ENCODE data around the gene CELA2B.
"Not testable (repeated sequence)": the region's sequence is repeated elsewhere in the genome, so short reads cannot be mapped to it uniquely, and the experiment has no call there.

CELA2B gene

GRCh38 chr1:15475752-15476314 lies at the start of gene CELA2B:
CELA2B (plus strand) TSS chr1:15476104; CDS start chr1:15476126, 22 bp downstream.
- DNase-seq (ENCODE audit: low read depth), result no peak

- DNase-seq (ENCODE audit: low read depth), result no peak
Observed at GRCh38 chr1:15426492-15427279, 49.2 kb upstream of the CELA2B start.

- no peak for DNase-seq (ENCODE audit: low read depth)
Observed at GRCh38 chr1:15427280-15427666, 48.6 kb upstream of the CELA2B start.

- DNase-seq (ENCODE audit: low read depth), result not testable (repeated sequence)
Observed at GRCh38 chr1:15428252-15428651, 47.7 kb upstream of the CELA2B start.

- DNase-seq (ENCODE audit: low read depth), result no peak
Observed at GRCh38 chr1:15428815-15429435, 47.0 kb upstream of the CELA2B start.

GRCh38 chr1:15429701-15430149 lies 46.2 kb upstream of the CELA2B start:
- DNase-seq (ENCODE audit: low read depth), result no peak

GRCh38 chr1:15430787-15431570 lies 44.9 kb upstream of the CELA2B start:
- peak; percentile 69 for DNase-seq (ENCODE audit: low read depth)

- DNase-seq (ENCODE audit: low read depth), result no peak
Observed at GRCh38 chr1:15431571-15431948, 44.3 kb upstream of the CELA2B start.

- DNase-seq (ENCODE audit: low read depth), result no peak
Observed at GRCh38 chr1:15432324-15432723, 43.6 kb upstream of the CELA2B start.

- DNase-seq (ENCODE audit: low read depth), result no peak
Observed at GRCh38 chr1:15433471-15433870, 42.4 kb upstream of the CELA2B start.

GRCh38 chr1:15434739-15435138 lies 41.2 kb upstream of the CELA2B start:
- DNase-seq (ENCODE audit: low read depth), result not testable (repeated sequence)

- no peak for DNase-seq (ENCODE audit: low read depth)
Observed at GRCh38 chr1:15435239-15436077, 40.4 kb upstream of the CELA2B start.

- DNase-seq (ENCODE audit: low read depth), result no peak
Observed at GRCh38 chr1:15436881-15437442, 38.9 kb upstream of the CELA2B start.

GRCh38 chr1:15439325-15439724 lies 36.6 kb upstream of the CELA2B start:
- DNase-seq (ENCODE audit: low read depth), result no peak

- no peak for DNase-seq (ENCODE audit: low read depth)
Observed at GRCh38 chr1:15440357-15440756, 35.5 kb upstream of the CELA2B start.

- no peak for DNase-seq (ENCODE audit: low read depth)
Observed at GRCh38 chr1:15441247-15441646, 34.7 kb upstream of the CELA2B start.

- DNase-seq (ENCODE audit: low read depth), result no peak
Observed at GRCh38 chr1:15442119-15442518, 33.8 kb upstream of the CELA2B start.

GRCh38 chr1:15442759-15443158 lies 33.1 kb upstream of the CELA2B start:
- DNase-seq (ENCODE audit: low read depth), result no peak

GRCh38 chr1:15443281-15443680 lies 32.6 kb upstream of the CELA2B start:
- DNase-seq (ENCODE audit: low read depth), result no peak

GRCh38 chr1:15444468-15445389 lies 31.2 kb upstream of the CELA2B start:
- DNase-seq (ENCODE audit: low read depth), result no peak
